ENCODE measurements around the gene ATG4B. TPM values are rescaled to one million over a fixed set of nuclear protein-coding genes. Genes with fewer than 3 reads are reported as not detected.

ATG4B gene
- total and polyA plus RNA-seq, 2 of the 8 experiments (the other 6 are each of a cell fraction or from before 2014, with no cell fraction given): 103 to 155 TPM

DNA sequence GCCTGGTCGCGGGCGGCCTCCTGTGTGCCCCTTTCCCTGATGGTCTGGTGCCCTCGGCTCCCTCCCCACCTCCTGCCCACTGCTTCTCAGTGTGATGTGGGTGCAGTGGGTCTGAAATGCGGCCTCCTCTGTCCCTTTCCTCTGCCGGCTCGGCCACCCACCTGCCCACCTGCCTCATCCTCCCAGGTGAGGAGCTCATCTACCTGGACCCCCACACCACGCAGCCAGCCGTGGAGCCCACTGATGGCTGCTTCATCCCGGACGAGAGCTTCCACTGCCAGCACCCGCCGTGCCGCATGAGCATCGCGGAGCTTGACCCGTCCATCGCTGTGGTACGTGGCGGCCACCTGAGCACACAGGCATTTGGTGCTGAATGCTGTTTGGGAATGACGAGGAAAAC is 30.9 kb downstream of the ATG4B start (continued):
- TF ChIP-seq, protein P1, sequence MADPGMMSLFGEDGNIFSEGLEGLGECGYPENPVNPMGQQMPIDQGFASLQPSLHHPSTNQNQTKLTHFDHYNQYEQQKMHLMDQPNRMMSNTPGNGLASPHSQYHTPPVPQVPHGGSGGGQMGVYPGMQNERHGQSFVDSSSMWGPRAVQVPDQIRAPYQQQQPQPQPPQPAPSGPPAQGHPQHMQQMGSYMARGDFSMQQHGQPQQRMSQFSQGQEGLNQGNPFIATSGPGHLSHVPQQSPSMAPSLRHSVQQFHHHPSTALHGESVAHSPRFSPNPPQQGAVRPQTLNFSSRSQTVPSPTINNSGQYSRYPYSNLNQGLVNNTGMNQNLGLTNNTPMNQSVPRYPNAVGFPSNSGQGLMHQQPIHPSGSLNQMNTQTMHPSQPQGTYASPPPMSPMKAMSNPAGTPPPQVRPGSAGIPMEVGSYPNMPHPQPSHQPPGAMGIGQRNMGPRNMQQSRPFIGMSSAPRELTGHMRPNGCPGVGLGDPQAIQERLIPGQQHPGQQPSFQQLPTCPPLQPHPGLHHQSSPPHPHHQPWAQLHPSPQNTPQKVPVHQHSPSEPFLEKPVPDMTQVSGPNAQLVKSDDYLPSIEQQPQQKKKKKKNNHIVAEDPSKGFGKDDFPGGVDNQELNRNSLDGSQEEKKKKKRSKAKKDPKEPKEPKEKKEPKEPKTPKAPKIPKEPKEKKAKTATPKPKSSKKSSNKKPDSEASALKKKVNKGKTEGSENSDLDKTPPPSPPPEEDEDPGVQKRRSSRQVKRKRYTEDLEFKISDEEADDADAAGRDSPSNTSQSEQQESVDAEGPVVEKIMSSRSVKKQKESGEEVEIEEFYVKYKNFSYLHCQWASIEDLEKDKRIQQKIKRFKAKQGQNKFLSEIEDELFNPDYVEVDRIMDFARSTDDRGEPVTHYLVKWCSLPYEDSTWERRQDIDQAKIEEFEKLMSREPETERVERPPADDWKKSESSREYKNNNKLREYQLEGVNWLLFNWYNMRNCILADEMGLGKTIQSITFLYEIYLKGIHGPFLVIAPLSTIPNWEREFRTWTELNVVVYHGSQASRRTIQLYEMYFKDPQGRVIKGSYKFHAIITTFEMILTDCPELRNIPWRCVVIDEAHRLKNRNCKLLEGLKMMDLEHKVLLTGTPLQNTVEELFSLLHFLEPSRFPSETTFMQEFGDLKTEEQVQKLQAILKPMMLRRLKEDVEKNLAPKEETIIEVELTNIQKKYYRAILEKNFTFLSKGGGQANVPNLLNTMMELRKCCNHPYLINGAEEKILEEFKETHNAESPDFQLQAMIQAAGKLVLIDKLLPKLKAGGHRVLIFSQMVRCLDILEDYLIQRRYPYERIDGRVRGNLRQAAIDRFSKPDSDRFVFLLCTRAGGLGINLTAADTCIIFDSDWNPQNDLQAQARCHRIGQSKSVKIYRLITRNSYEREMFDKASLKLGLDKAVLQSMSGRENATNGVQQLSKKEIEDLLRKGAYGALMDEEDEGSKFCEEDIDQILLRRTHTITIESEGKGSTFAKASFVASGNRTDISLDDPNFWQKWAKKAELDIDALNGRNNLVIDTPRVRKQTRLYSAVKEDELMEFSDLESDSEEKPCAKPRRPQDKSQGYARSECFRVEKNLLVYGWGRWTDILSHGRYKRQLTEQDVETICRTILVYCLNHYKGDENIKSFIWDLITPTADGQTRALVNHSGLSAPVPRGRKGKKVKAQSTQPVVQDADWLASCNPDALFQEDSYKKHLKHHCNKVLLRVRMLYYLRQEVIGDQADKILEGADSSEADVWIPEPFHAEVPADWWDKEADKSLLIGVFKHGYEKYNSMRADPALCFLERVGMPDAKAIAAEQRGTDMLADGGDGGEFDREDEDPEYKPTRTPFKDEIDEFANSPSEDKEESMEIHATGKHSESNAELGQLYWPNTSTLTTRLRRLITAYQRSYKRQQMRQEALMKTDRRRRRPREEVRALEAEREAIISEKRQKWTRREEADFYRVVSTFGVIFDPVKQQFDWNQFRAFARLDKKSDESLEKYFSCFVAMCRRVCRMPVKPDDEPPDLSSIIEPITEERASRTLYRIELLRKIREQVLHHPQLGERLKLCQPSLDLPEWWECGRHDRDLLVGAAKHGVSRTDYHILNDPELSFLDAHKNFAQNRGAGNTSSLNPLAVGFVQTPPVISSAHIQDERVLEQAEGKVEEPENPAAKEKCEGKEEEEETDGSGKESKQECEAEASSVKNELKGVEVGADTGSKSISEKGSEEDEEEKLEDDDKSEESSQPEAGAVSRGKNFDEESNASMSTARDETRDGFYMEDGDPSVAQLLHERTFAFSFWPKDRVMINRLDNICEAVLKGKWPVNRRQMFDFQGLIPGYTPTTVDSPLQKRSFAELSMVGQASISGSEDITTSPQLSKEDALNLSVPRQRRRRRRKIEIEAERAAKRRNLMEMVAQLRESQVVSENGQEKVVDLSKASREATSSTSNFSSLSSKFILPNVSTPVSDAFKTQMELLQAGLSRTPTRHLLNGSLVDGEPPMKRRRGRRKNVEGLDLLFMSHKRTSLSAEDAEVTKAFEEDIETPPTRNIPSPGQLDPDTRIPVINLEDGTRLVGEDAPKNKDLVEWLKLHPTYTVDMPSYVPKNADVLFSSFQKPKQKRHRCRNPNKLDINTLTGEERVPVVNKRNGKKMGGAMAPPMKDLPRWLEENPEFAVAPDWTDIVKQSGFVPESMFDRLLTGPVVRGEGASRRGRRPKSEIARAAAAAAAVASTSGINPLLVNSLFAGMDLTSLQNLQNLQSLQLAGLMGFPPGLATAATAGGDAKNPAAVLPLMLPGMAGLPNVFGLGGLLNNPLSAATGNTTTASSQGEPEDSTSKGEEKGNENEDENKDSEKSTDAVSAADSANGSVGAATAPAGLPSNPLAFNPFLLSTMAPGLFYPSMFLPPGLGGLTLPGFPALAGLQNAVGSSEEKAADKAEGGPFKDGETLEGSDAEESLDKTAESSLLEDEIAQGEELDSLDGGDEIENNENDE (IDR thresholded peaks at IDR 0.05; ENCODE audit: insufficient replicate concordance, low read length): no peak
- TF ChIP-seq NANOG (IDR thresholded peaks at IDR 0.05; ENCODE audit: insufficient read depth, low read depth, low read length, poor library complexity, severe bottlenecking) (no peak), KDM4A (IDR thresholded peaks at IDR 0.05; ENCODE audit: low read depth, low read length, severe bottlenecking) (no peak), HDAC6 (IDR thresholded peaks at IDR 0.05; ENCODE audit: low read depth, low read length) (no peak), SP1 (IDR thresholded peaks at IDR 0.05; ENCODE audit: low read depth, low read length) (no peak), RBBP5 (IDR thresholded peaks at IDR 0.05; ENCODE audit: borderline replicate concordance, low read depth, low read length) (no peak), EP300 (IDR thresholded peaks at IDR 0.05; ENCODE audit: borderline replicate concordance in 1 of 2, low read depth in 2 of 2, low read length in 2 of 2) (no peak), BCL11A (IDR thresholded peaks at IDR 0.05; ENCODE audit: low read depth in 2 of 2, low read length in 2 of 2) (no peak), RNF2 (IDR thresholded peaks at IDR 0.05; ENCODE audit: borderline replicate concordance, low read depth, low read length, missing control alignments, poor library complexity, severe bottlenecking) (no peak)
- TF ChIP-seq, protein P2, sequence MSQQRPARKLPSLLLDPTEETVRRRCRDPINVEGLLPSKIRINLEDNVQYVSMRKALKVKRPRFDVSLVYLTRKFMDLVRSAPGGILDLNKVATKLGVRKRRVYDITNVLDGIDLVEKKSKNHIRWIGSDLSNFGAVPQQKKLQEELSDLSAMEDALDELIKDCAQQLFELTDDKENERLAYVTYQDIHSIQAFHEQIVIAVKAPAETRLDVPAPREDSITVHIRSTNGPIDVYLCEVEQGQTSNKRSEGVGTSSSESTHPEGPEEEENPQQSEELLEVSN (IDR thresholded peaks at IDR 0.05): no peak

All from H1 (cell line).